HG03558 (cell line): ENCODE data around the gene IRAK4.

Experiments used
- ATAC-seq: cut with Tn5 transposase; IDR thresholded peaks from one replicate; pipeline ENCODE4 v1.9.1; 2021; ENCODE audit warnings: moderate number of reproducible peaks; ENCODE audit not compliant: unreplicated experiment; ENCODE audit errors: extremely low read depth

IRAK4 gene

DNA sequence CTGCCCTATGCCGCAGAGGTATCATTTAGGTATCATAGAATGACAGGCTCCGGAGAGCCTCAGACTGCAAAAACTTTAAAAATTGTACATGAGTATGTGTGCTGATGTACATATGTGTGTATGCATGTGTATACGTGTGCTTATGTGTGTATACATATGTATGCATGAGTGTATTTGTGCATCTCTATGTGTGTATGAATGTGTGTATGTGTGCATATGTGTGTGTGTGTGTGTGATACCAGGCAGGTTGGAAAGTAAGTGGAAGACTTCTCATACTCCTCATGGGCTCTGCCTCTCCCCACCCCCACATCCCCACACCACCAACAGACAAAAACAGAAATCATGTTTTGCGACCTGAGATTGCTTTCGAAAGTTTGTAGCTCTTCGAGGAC is 76.5 kb downstream of the IRAK4 start:
- ATAC-seq: no peak

DNA sequence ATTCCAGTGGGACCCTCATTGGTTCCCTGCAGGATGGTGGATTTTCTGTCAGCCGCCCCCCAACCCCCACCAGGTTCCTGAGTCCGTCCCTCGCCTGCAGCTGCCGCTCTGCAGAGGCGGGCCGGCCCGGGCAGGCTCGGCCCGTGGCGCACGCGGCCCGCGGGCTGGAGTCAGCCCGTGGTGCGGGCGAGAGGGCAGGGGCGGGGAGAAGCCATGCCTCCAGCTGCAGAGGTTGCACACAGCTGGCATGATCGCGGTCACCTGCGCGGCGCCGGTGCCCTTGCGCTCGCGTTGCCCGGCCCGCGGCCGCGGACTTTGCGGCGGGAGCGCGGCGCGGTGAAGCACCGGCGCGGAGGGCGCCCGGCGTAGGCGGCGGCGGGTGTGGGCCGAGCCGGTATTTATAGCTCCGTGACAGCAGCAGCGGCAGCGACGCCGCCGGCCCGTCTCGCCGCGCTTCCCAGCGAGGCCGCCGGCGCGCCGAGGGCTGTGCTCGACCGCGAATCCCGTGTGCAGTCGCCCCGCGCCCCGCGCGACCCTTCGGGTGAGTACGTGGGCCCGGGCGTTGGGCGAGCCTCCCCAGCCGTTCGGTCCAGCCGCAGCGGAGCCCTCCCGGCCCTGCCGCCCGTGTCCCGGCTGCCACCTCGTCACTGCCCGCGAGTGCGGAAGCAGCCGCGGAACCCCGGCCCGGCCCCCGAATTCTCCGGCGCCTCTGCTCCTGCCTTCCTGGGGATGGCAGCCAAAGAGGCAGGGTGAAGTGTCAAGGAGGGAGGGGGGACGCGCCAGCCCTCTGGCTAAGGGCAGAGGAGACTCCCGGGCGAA is 77.1 kb downstream of the IRAK4 start, which contains the start of gene TMEM117:
TMEM117 (plus strand) TSS at position 426 of the 819 bp plus-strand sequence.
- peak; percentile 56 for ATAC-seq

DNA sequence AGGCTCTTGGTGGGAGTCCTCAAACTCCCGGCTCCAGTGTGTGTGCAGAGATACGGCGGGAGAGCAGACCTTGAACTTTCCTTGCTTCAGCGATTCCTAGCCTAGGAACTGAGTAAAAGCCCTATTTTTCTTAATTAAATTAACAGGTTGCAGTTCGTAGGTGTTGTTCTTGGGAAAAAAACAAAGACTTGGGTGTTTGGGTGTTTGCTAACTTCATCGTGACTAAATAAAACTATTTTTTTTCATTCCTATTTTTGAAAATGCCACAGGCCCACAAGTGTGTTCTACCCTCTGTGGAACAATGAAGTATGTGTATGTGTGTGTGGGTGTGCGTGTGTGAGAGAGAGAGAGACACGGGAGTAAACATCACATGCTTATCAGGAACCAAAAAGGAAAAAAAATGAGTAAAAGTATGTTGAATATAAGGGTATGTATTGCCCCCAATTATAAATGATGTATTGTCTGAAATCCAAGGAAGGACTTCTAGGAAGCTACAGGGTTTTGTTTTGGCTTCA is 77.8 kb downstream of the IRAK4 start:
- ATAC-seq: peak; percentile 10
